Measurements from ENCODE around the gene MFSD6.

Gene MFSD6

DNA sequence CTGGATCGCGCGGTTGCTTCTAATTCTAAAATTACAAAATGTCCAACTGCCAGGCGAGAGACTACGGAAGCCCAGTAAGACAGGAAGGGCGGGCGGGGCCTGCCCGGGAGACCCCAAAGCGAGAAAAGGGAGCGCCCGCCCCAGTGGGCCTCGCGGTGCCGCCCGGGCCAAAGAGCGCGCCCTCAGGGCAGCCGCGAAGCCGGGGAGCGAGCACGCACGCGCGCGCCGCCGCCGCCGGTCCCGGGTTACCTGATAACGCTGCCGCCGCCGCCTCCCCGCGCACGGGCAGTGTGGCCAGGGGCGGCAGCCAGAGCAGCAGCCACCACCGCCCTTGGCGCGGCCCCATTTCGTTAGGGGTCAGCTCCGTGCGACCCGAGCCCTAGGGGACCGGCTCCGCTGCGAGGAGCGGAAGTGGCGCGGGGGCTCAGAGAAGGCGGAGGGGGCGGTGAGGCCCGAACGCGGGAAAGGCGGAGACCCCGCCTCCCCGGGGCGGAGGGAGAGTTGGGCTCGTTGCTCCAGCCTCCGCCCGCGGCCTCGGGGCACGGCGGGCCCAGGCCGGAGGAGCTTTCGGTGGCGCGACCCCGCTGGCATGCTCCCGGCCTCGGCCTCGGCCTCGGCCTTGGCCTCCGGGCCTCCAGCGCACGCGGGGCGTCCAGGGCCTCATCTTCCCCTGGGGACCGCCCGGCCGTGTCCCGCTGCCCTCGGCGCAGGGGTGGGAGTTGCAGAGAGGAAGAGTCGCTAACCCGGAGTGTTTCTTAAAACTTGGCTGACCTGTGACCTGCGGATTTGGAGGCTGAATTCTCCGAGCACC is 126.4 kb downstream of the MFSD6 start, which contains the start of gene NEMP2:
TSS of gene NEMP2 (minus strand) at position 413 of the 811 bp plus-strand sequence. CDS start at position 346, 67 bp downstream.
- peak; percentile 64 for DNase-seq

DNA sequence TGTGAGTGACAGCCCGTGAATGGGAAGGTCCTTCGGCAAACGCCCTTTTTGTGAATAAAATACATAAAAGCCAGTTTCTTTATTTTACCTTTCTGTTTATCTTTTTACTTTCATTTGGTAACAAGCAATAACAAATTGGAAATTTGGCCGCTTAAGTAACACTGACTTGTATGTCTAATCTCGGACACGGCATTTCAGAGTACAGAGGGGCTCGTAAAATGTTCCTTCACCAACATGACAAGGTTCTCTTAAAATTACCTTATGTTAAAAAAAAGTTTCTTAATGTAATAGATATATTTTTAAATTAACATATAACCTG is 126.9 kb downstream of the MFSD6 start:
- DNase-seq: peak; percentile 36

DNA sequence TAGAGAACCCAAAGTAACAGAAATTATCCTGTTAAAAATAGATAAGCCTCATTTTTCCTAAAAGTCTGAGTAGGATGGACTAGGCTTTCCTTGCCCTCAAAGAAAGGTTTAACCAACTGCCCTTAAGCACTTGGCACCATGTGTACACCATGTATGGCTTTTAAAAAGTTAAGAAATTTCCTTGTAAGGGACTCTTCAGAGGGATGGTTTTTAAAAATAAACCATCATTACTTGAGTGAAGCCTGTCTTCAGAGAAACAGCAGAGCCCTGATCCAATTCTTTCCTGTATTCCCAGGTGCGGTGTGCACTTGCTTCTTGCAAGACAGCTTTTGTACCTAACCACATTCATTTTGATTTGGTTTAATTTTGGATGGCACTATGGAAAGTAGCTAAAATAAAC is 127.4 kb downstream of the MFSD6 start:
- DNase-seq: no peak

DNA sequence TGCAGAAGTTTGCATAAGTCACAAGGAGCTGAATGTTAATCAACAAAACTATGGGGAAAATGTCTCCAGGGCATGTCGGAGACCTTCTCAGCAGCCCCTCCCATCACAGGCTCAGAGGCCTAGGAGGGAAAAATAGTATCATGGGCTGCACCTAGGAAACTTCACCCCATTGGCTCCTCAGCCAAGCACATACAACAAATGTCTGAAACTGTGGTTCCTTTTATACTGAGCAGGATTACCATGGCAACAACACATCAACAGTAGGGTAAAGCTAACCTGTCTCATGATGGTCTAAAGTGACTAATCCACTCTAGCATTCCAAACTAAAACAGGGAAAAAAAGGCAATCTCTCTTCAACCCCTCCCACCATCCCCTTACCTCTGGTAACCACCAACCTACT is 129.6 kb downstream of the MFSD6 start:
- DNase-seq: no peak

DNA sequence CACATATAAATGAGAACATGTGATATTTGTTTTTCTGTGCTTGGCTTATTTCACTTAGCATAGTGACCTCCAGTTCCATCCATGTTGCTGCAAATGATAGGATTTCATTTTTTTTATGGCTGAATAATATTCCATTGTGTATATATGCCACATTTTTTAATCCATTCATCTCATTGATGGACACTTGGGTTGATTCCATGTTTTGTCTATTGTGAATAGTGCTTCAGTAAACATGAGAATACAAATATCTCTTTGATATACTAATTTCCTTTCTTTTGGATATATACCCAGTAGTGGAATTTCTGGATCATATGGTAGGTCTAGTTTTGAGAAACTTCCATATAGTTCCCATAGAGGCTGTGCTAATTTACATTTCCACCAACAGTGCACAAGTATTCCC is 130.0 kb downstream of the MFSD6 start:
- DNase-seq: no peak

DNA sequence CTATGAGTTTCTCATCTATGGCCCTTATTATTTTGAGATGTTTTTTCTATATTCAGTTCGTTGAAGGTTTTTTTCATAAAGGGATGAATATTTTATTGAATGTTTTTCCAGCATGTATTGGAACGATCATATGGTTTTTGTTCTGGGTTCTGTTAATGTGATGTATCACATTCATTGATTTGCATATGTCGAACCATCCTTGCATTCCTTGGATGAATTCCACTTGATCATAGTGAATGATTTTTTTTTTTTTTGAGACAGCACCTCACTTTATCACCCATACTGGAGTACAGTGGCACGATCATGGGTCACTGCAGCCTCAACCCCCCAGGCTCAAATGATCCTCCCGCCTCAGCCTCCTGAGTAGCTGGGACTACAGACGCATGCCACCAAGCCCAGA is 131.9 kb downstream of the MFSD6 start:
- no peak for DNase-seq

DNA sequence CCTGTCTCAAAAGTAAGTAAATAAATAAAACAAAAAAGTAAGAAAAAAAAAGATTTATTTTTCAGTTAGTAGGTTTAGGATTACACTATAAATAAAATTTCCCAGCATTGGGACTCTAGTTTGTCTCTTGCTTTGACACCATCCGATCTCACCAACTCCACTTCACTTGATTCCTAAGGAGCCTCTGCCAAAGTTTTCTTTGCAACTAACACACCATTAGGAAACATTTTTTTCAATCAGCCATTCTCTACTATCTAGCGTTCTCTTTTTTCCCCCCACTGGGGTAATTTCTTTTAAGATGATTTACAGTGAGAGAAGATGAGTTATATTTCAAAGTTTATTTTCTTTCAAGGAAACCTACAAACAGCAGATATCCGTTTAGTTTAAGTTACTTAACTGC is 136.9 kb downstream of the MFSD6 start:
- no peak for DNase-seq

DNA sequence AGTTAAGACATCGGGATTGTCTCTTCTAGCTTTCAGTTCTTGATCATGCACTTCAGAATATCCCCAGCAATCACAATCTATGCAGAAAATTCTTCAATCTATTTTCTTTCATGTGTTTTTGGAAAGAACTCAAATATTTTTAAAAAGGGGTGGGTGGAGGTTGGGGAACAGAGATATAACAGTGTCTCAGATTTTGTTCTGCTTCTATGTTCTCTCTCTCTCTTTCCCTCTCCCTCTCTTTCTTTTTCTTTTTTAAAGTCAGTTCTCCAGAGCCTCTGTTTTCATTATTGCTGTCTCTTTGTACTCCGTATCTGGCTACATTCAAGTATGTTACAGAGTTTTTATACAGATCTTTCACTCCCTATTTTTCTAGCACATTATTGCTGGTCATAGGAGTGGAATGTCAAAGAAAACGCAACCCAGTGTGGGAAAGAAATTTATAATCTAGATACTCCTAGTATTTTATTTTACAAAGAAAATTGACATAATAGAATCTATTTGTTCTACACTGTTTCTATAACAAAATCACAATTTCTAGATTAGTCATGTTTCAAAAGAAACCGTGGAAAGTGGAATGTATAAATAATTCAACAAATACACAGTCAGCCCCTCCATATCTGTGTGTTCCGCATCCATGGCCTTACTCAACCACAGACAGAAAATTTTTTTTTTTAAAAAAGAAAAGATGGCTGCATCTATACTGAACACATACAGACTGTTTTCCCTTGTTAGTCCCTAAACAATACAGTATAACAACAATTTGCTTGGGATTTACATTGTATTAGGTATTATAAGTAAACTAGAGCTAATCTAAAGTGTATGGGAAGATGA is 137.6 kb downstream of the MFSD6 start:
- DNase-seq: no peak

DNA sequence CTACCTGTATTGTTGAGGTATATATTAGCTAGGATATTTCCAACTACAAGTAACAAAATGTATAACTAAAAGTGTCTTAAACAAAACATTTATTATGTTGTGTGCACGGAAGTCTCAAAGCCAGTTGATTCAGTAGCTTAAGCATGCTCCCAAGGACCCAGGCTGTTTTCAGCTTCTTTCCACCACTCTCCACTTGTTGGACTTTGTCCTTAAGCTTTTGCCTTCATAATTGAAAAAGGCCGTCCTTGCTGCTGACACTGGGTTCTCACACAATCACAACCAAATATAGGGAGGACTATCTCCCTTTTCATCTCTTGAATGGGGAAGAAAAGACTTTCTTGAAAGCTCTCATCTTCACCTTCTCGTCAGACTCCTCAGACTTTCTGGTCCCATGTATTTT is 138.6 kb downstream of the MFSD6 start:
- DNase-seq: no peak

DNA sequence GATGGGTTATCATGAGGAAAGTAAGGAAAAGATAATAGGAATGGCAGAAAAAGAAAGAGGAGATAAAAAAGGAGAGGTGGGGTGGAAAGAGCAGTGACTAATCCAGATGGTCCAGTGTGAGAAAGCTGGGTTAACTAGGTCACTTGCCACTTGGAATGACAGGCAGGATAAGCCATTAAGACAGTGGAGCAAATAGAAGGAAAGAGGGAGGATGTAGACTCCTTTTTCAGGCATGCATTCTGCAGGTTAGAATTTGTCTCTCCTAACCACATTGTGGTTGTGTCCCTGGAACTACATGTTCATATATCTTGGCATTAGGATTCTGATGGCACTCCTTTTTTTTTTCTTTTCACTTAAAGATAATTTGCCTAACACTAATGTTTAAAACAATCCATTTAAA is 139.7 kb downstream of the MFSD6 start:
- DNase-seq: no peak

DNA sequence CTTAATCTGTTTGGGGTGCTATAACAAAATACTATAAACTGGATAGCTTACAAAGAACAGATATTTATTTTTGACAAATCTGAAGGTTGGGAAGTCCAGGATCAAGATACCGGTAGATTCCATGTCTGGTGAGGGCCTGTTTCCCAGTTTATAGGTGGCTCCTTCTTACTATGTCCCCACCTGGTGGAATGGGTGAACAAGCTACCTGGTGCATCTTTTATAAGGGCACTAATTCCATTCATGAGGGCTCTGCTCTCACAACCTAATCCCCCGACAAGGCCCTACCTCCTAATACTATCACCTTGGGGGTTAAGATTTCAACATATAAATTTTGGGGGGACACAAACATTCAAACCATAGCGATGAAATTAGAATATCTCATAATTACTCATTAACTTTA is 142.0 kb downstream of the MFSD6 start:
- DNase-seq: no peak

All from NCI-H1092 treated with DMSO at 0.1 percent for 48 hours (cell line).